Measurements from ENCODE around the gene PEX11A. TPM values are rescaled to one million over a fixed set of nuclear protein-coding genes. Genes with fewer than 3 reads are reported as not detected.
"Not testable (repeated sequence)": the region's sequence is repeated elsewhere in the genome, so short reads cannot be mapped to it uniquely, and the experiment has no call there.

Gene PEX11A, protein sequence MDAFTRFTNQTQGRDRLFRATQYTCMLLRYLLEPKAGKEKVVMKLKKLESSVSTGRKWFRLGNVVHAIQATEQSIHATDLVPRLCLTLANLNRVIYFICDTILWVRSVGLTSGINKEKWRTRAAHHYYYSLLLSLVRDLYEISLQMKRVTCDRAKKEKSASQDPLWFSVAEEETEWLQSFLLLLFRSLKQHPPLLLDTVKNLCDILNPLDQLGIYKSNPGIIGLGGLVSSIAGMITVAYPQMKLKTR
- 2.7 and 5.4 TPM in 2 replicates for total RNA-seq

DNA sequence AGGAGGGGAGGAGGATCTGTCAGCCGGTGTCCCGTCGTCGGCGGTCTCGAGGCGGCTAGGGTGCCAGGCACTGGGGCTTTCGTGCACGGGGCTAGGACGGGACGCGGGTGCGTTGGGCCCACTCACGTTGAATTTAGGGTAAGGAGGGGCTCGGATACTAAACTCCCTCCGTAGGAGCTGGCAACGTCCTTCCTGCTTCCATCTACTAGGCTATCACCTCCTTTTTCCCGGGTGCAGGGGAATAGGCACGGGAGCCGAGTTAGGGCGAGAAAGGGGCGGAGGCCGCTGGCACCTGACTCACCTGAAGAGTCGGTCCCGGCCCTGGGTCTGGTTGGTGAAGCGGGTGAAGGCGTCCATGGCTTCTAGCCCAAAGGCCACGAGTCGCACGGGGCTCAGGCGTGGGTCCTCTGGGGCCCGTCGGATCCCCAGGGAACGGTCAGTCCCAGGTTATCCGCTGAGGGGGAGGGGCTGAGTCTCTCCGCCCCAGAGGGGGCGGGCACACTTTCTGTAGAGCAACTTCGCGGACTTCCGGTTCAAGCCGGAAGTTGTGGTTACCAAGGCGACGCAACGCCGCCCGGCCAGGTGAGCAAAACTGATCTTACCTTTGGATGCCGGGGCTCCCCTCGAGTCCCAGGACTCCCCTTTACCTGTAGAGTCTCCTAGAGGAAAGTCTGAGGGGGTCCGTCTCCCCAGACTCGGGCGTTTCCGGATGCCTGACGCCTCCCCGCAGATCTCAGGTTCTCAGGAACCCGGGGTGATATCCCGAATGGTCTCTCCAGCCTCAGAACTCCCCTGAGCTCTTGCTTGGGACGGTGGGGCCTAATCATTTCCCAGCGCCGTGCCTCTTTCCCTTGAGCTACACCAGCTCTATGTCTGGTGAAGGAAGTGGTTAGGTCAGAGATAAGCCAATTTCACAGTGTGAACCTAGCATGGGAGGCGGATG is at the start of gene PEX11A, which contains the start of gene WDR93:
Gene PEX11A, minus strand, starts transcription at position 479 of the 943 bp plus-strand sequence. Its CDS starts 122 bp downstream, at position 357.
Gene WDR93, plus strand, starts transcription at position 536 of the 943 bp plus-strand sequence. CDS start 10,936 bp downstream, outside the sequence.
- DNase-seq (ENCODE audit: extremely low read depth, low read depth, low spot score) = no peak

DNA sequence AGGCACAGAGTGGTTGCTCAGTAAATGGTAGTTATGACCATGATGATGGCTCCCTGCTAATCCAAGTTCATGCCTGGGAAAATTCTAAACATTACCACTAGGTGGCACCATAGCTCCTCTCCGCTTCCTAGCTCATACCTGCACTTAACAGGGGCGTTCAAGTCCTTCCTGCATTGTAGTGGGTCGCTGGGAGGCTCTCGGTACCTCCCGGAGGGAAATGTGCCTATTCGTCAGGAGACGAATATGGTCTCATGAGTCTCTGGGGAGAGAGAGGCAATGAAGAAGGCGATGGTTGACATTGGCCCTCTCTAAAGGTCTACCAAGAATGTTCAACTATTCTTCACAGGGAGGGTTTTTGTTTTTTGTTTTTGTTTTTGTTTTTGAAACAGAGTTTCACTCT is 49.6 kb upstream of the PEX11A start:
- peak; percentile 68 for DNase-seq (ENCODE audit: extremely low read depth, low read depth, low spot score)

DNA sequence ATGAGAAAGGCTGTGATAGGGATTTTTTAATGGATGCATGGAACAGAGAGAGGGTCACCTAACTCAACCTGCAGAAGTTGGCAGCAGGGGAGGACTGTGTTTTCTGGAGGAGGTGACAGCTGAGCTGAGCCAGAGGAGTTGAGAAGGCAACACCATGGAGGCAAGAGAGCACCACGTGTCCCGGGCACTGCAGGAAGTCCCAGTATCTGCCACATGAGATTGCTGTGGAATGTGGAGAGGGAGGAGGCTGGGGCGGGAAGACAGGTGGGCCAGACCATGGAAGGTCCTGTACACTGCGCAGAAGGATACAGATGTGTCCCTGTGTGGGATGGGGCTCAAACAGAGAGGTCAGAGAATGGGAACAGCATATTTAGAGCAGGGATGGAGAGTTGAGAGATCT is 45.2 kb upstream of the PEX11A start:
- DNase-seq (ENCODE audit: extremely low read depth, low read depth, low spot score) = no peak

DNA sequence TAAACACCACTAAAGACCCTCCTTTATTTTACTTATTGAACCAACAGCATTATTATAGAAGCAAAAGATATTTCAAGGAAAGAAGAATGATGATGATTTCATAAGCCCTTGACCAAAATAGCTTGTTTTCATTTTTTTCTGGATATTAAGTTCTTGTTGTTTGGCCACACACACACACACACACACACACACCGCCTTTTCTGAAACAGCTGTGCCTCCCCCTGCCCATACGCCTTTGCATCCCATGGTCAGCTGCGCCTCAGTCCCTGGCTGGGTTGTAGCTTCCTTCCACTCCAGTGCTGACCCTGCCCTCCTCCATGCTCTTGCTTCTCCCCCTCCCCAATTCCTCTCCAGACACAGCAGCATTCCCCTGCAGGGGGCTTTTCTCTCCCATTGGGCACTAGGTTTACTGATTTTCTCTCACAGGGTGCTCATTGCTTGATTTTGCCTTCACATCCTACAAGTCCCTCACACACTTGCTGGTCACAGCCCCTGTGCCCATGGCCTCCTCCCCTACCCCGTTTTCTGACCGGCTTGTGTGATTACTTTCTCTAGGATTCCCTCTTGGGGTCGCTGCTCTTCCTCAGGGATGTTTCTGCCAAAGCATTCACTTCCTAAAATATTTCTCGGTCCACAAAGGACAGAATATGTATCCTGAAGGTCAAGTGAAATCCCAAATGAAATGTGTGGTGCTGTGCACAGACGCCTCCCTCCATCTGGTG is 42.1 kb upstream of the PEX11A start:
- no peak for DNase-seq (ENCODE audit: extremely low read depth, low read depth, low spot score)

DNA sequence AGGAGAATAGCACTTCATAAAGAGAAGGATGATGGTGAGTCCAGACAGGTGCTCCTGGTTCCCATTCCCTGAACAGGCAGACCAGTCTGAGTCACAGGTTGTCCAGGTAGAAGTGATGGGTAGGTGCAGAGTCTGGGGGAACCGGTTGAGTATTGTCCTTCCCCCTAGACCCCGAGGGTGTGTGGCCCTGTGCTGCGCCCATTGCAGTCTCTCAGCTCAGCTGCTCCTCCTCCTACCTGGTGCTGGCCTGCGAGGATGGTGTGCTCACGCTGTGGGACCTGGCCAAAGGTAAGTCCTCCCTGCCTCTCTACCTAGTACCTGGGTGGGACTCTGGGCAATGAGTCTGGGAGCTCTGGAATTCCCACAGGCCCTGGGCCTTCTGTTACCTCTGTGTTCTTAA is 40.7 kb upstream of the PEX11A start:
- DNase-seq (ENCODE audit: extremely low read depth, low read depth, low spot score) = no peak

DNA sequence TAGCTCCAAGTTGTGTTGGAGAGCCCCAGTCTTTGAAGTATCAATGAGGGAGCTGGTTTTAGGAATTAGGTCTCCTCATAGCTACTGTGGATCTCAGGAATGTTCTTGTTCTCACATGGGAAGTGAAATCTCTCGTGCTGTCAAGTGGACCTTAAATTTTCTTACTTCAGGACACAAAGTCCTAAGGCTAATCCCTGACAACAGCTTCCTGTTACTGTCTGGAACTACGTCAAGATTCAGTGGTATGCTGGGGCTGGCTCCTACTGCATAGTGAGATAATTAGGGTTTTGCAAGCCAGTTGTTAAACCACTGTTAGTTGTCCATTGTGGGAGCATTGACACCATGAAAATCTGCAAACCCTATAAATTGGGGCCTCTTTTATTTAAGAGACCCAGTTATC is 37.7 kb upstream of the PEX11A start:
- no peak for DNase-seq (ENCODE audit: extremely low read depth, low read depth, low spot score)

DNA sequence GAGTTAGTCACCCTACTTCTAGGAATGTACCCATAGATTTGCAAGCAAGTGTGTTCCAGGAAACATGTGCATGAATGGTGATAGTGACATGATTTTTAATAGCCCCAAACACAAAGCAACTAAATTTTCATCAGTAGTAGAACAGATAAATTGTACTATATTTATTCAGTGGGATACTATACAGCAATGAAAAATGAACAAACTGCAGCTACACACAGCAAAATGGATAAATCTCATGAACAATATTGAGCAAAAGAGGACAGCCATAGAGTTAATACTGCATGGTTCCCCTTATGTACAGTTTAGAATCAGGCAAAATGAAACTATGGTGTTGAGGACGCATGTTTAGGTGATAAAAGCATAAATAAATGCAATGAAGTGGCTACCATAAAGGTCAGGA is 34.5 kb upstream of the PEX11A start:
- DNase-seq (ENCODE audit: extremely low read depth, low read depth, low spot score) = no peak

DNA sequence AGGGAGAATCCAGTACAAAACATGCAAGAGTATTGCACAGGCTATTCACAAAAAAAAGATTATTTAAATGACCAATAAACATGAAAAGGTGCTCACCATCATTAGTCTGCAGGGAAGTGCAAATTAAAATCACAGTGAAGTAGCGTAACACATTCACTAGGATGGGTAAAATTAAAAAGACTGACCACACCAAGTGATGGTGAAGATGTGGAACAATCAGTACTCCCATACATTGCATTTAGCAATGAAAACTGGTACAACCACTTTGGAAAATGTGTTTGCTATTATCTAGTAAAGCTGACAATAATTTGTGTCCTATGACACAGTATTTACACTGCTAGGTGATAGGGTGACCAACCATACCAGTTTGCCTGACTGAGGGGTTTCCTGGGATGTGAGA is 34.1 kb upstream of the PEX11A start:
- no peak for DNase-seq (ENCODE audit: extremely low read depth, low read depth, low spot score)

DNA sequence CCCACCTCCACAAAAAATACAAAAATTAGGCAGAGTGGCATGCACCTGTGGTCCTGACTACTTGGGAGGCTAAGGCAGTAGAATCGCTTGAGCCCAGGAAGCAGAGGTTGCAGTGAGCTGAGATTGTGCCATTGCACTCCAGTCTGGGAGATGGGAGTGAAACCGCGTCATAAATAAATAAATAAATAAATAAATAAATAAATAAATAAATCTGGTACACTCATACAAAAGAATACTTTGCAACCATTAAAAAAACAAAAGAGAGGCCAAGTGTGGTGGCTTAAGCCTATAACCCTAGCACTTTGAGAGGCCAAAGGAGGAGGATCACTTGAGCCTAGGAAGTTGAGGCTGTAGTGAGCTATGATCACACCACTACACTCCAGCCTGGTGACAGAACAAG is 32.5 kb upstream of the PEX11A start:
- DNase-seq (ENCODE audit: extremely low read depth, low read depth, low spot score) = no peak

DNA sequence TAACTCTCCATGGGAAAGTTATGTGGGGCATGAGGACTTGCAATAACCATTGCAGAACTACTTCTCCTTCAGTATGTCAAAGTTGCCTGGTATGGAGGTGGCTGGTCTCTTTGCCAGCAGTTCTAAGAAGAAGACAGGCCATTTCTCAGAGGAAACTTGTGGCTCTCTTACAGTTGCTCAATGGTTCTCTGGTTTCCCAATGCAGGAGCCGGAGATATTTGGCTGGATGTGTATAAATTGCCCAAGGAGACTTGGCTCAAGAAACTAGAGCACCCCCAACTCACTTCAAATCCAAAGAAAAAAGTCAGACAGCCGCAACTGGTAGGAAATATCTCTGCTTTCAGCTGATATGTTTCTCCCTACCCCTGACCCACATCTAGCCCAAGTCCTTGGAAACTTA is 24.2 kb upstream of the PEX11A start:
- DNase-seq (ENCODE audit: extremely low read depth, low read depth, low spot score) = no peak

DNA sequence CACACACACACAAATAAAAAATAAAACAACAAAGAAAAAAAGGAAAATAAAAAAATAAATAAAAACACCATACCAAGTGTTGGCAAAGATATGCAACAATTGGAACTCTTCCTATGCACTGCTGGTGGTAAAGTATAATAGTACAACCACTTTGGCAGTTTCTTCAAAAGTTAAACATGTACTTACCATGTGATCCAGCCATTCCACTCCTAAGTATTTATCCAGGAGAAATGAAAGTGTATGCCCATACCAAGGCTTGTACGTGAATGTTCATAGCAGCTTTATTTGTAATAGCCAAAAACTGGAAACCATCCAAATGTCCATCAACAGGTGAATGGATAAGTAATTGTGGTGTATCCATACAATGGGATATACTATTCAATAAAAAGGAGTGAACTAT is 17.0 kb upstream of the PEX11A start:
- DNase-seq (ENCODE audit: extremely low read depth, low read depth, low spot score) = no peak

DNA sequence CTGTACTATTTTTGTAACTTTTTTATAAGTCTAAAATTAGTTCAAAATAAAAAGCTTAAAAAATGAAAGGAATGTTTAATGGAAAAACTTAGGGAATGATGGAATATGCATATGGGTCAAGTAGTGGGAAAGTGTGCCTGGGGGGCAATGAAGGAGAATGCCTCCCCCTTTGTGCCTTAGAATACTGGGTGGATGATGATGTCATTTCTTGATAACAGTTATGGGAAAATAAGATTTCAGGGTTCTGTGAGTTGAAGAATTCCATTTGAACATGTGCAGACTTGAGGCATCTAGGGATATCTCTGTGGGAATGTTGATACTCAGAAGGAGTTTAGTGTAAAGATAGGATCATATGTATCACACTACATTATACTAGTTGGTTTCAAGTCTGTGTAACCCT is 13.9 kb upstream of the PEX11A start:
- no peak for DNase-seq (ENCODE audit: extremely low read depth, low read depth, low spot score)

DNA sequence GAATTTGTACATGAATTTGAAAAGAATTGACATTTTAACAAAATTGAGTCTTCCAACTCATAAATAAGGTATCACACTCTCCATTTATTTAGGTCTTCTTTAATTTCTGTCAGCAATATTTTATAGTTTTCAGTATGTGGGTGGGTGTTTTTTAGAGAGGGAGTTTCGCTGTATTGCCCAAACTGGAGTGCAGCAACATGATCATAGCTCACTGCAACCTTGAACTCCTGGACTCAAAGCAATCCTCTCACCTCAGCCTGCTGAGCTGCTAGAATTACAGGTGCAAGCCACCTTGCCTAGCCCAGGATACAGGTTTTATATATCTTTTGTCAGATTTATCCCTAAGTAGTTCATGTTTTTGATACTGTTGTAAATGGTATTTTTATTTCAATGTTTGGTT is 4.6 kb upstream of the PEX11A start:
- no peak for DNase-seq (ENCODE audit: extremely low read depth, low read depth, low spot score)

DNA sequence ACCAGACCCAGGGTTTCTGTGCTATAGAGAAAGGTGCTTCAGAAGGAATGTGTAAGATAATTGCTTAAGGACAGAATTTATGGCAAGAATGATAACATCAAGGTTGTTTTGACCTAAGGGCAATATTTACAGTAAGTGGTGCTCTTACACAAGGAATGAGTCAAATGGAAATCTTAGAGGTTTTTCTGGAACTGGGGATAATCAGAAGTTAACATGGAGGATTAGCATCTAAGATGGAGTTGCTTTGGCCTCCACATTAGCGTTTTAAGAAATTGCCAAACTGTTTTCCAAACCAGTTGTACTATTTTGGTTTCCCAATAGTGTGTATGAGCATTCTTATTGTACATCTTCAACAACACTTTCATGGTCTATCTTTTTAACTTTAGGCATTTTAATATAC is 3.1 kb upstream of the PEX11A start:
- DNase-seq (ENCODE audit: extremely low read depth, low read depth, low spot score) = no peak

DNA sequence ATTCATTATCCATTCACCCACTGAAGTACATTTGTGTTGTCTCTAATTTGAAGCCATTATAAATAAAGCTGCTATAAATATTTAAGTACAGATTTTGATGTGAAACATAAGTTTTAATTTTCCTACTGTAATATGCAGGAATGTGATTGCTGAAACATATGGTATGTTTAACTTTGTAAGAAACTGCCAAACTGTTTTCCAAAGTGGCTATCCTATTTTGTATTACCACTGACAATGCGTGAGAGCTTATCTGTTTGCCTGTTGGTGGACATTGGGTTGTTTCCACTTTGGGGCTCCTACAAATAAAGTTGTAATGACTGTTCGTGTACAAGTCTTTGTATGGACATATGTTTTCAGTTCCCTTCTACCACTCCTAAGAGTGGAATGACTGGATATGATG is 2.5 kb upstream of the PEX11A start:
- no peak for DNase-seq (ENCODE audit: extremely low read depth, low read depth, low spot score)

DNA sequence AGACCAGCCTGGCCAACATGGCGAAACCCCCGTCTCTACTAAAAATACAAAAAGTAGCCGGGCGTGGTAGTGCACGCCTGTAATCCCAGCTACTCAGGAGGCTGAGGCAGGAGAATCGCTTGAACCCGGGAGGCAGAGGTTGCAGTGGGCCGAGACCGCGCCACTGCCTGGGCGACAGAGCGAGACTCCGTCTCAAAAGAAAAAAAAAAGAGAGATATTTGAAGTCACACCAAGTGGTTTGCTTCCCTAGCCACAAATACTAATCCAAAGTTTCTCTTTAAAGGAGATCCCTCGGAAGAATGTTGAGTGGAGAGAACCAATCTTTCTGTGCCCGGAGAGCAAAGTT is 651 bp downstream of the PEX11A start:
- DNase-seq (ENCODE audit: extremely low read depth, low read depth, low spot score) = not testable (repeated sequence)

DNA sequence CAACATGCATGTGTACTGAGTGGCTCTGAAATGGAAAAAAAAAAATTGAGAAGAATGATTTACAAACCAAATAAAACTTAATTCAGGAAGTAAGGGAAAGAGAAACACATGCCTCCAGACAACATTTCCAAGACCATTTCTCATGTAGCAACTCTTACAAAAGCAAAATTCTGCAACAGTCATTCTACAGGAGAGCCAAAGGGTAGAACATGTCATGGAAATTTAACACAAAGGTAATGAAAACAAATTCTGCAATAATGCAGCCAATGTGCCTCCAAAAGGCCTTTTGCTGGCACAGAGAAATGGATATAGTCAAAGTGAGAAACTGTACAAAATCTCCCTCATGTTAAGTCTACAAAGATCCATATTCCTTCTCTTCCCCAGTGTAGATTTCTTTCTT is 4.0 kb downstream of the PEX11A start:
- DNase-seq (ENCODE audit: extremely low read depth, low read depth, low spot score) = no peak

DNA sequence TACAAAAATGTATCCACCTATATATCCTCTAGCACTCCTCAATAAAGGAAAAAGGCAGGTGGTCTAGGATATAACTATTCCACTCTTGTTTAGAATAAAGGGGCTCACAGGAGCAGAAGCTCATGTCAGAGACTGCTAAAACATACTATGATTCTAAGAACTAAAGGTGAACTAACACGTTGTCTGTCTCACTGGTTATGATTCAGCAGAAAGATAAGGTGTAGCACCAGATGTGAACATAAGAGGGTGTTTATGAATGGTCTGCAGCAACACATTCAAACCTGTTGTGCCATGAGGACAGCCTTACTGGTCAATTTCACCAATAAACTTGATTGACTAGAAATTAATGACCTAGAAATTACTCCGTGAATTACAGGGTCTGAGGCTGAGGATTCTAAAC is 4.6 kb downstream of the PEX11A start:
- DNase-seq (ENCODE audit: extremely low read depth, low read depth, low spot score) = no peak

DNA sequence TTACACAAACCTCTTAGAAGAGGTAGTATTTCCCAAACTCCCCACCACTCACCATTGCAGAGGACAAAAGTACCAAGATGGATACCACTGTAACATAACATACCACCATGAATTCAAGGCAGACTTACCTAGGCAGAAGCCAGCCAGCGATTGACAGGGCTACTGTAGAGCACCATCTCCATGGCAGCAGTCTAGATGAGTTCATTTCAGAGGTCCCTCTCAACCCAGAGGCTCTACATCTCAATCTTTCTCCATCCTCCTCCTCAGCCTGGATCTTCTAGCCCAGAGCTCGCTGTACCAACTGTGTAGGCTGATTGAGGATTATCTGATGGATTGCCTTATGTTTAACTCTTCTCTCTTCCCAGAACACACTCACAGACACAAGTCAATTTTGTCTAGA is 9.4 kb downstream of the PEX11A start:
- no peak for DNase-seq (ENCODE audit: extremely low read depth, low read depth, low spot score)

DNA sequence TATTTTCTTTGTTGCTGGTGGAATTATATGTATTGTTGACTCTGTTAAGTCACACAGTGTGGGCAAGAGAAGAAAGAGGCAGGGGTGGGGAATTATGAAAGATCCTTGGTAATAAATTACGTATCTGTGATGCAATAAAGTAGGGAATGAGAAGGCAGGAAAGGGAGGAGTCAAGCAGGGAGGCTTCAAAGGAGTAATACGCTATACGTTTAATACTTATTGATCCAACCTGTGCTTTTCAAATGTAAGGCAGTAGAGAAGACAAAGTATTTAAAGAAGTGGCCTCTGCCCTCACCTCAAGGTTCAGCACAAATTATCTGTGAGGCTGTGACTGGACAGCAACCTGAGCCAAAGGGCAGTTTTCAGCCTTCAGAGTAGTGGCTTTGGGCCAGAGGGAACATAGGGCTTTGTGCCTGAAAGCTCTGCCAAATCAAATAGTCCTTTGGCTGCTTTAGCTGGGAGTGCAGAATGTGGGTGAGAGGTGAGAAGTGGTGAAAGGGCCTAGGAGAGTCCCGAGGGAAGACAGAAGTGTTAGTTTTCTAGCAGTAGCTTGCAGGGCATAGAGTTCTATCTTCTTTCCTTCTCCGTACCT is 10.2 kb downstream of the PEX11A start:
- no peak for DNase-seq (ENCODE audit: extremely low read depth, low read depth, low spot score)

DNA sequence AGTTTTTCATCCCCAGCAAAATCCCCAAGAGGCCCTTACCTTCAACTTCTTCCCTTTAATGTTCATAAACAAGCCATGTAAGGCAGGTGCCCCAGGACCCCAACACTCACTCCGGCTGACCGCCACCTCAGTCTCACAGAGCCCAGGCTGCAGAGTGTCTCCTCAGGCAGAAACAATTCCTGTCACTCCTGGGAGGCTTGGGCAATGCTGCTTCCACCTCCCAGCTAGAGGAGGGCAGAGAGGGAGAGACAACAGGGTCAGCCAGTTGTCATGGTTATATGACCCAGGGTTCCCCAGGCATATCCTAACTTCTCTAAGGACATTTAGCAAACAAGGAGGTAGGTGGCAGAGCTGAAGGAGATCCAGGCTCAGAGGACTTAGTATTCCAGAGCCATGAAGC is 11.3 kb downstream of the PEX11A start, which contains the start of gene PLIN1:
Gene PLIN1, minus strand, starts transcription at position 156 of the 400 bp plus-strand sequence. CDS start 1,878 bp downstream, outside the sequence.
- no peak for DNase-seq (ENCODE audit: extremely low read depth, low read depth, low spot score)

Data from glomerular endothelial cell (primary cell).